GM18520 (cell line): ENCODE data around the gene AUH.

Experiments
- ATAC-seq: cut with Tn5 transposase; IDR thresholded peaks from one replicate; pipeline ENCODE4 v1.9.1; 2021; ENCODE audit not compliant: unreplicated experiment

AUH gene

GRCh38 chr9:91340395-91340967, 21.2 kb downstream of the AUH start:
- no peak for ATAC-seq

DNA sequence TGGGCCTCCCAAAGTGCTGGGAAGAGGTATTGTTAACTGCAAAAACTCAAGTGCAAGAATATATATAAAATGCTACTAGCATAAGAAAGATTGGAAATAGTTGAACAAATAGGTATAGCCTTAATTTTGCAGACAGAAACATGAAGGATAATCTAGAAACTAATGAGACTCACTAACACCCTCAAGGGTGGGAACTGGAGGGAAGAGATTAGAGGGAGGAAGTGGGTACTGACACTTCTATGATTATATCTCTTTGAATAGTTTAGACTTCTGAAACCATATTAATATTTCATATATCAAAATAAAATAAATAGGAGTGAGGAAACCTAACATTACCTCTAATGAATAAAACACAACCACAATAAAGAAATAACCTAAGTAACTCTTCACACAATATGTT, 23.0 kb downstream of the AUH start:
- no peak for ATAC-seq

- ATAC-seq: no peak
Observed at GRCh38 chr9:91336786-91337185, 24.9 kb downstream of the AUH start.

GRCh38 chr9:91334053-91334452, 27.7 kb downstream of the AUH start:
- no peak for ATAC-seq

DNA sequence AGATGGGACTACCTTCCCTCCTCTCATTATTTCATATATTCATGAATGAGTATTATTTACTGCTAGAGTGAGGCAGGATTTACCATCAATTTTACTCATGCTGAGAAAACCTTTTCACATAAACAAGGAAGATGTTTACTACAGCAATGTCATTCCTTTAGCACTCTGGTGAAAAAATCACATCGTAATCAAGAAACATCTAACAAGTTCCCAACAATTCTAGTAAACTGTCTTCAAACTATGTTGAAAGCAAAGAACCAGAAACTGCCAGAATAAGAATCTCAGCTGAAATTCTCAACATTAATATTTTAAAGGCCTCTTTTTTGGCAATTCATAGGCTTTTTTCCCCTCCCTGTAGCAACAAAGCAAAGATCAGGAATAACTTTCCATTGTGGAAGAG, 28.2 kb downstream of the AUH start:
- no peak for ATAC-seq

DNA sequence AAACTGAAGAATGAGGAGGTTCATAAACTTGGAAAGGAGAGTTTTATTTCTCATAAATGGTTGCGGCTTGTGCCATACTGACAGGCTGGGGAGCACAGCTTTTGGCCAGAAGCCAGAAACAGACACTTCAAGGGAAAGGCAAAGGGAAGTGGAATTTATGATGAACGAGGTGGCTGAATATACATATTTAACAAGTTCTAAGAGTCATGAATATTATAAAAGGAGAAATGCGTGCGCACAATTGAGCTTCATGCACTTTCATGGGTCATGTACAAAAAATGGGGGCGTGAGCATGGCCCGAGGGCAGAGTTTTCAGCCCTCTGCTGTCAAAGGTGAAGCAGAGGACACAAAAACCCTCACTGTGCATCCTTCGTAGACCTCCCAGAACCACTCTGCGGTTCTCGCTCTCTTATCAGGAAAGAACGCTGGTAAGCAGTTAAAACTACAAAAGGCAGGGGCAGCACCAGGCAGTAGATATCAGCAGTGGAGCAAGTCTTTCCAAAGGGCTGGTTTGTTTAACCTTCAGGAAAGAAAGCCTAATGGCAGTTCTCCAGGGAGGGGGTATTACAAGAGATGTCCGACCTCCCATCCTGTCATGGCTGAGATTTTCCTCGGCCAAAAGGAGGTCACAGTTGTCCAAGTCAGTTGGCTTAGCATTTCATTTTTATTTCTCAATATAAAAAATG, 29.0 kb downstream of the AUH start:
- ATAC-seq: no peak

DNA sequence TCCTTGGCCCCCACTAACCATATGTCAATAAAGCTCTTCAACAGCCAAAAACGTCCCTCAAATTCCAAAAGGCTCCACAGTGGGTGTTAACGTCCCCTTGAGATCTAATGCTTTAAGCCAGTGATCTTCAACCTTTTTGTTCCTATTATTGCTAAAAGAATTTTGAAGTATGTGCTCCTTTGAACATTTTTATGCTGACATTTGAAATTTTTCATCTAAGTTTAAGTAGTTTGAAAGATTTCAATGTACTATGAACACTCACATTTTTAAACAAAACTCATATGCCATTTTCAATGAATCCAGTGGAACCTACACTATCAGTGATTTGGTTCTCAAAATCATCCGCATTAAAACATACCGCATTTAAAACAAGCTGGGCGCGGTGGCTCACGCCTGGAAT, 29.9 kb downstream of the AUH start:
- no peak for ATAC-seq

DNA sequence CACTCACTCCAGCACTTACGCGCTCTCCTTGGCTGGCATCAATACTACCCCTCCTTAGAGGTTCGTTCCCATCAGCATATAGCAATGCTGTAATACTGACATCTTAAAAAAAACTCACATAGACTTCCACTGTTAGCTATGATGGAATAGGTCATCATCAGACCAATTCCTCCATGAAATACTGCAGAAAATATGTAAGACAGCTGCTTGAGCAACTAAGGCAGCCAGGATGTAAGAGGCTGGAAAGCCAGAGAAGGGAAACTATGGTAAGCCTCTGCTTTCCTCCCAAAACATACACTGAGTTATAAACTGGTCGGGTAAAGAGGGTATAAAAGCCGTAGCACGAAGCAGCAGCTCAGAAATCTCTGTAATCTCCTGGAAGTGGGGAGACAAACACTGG, 33.5 kb downstream of the AUH start:
- no peak for ATAC-seq

DNA sequence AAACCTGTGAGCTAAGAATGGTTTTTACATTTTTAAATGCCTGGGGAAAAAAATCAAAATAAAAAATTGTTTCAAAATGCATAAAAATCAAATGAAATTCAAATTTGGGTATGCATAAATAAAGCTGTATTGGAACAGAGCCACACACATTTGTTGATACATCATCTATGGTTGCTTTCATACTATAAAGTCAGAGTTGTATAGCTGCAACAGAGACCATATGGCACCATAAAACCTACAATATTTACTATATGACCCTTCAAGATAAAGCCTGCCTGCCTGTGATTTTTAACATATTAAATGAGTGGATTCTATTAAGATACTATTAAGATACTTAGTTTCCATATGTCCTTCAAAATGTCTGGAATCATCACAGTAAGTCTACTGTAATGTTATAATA, 40.0 kb downstream of the AUH start:
- ATAC-seq: no peak

- ATAC-seq: no peak
Observed at GRCh38 chr9:91320299-91320698, 41.4 kb downstream of the AUH start.

DNA sequence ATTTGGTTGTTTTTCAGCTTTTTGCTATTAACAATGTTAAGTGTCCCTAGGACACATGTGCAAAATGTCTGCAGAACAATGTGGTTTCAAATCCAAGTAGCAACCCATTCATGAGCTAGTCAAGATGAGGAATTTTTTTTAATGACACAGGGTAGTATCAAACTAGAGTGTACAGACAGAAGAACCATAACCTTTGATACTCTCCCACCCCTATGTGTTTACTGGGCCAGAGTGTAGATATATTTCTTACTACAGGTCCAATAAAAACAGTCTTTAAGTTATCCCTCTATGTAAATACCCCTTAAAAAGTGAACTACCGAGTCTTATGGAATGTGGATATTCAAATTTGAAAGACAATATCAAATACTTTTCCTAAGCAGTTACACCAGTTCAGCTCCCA, 45.6 kb downstream of the AUH start:
- no peak for ATAC-seq

DNA sequence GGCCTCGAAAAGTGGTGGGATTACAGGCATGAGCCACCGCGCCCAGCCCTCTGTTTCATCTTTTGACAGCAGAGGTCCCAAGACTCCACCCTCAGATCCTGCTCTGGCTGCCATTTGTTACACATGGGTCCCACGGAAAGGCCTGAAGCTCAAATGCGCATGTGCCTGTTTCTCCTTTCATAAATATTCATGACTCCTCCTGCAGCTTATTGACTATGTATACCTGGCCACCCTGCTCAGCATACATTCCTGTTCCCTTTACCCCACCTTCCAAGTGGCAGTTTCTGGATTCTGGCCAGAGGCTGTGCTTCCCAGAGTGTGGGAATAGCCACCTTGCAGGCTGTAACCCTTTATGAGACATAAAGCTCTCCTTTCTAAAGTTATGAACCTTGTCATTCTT, 46.5 kb downstream of the AUH start:
- ATAC-seq: no peak

- no peak for ATAC-seq
Observed at GRCh38 chr9:91312717-91313325, 48.9 kb downstream of the AUH start.

DNA sequence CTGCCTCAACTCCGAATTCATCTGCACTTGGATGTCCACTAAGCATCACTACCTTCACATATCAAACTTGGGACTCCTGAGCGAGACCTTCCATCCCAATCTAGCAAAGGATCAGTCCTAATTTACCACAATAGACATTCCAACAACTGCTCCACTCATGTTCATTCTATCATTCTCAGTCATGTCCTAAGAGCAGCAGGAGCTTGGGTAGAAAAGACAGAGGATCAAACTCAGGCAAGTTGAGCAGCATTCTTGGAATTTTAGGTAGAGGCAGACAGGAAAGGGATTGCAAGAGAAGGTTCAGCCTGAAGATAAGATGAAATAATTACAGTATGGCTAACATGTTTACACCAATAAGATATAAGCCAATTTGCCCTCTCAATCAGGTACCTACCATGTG, 51.7 kb downstream of the AUH start:
- no peak for ATAC-seq

GRCh38 chr9:91308191-91308590, 53.5 kb downstream of the AUH start:
- ATAC-seq: no peak

DNA sequence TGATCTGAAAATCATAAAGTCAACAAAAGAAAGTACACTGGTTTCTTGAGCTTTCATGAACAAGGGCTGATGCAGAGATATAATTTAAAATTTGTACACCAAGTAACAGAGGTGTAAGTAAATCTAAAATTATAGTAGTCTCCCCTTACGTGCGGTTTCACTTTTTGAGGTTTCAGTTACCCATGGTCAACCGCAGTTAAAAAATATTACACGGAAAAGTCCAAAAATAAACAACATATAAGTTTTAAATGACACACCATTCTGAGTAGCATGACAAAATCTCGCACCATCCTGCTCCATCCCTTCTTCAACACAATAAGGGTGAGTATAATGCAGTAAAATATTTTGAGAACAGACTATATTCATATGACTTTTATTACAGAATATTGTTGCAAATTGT, 54.4 kb downstream of the AUH start:
- ATAC-seq: no peak

GRCh38 chr9:91306296-91306630, 55.5 kb downstream of the AUH start:
- ATAC-seq: no peak

DNA sequence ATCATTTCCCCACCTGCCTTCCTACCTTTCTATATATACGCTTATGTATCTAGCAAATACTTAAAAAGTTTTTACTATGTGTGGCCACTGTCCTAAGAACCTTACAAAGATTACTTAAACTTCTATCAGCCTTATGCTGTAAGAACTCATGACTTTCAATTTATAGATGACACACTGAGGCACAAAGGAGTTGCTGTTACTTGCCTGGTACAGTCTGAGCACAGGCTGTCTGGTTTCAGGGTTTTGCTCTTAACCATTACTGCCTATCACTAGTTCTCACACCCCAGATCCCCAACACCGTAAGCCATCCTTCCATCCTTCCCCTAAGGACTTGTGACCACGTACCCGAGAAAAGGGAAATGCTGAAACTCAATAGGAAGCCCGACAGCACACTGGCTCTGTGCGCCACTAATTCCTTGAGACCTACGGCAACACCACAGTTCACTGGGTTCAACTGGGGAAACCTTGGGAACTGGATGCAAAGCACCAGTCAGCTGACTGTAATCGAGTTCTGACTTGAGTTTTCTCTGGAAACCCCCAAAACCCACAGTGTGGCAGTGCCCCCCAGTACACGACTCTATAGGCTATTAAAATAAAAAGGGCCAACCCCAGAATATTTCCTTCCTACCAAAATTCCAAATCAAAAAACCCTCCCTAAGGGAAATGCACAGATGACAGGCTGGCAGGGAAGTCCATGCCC, 56.0 kb downstream of the AUH start:
- ATAC-seq: no peak

GRCh38 chr9:91303741-91304415, 57.8 kb downstream of the AUH start:
- ATAC-seq: no peak

DNA sequence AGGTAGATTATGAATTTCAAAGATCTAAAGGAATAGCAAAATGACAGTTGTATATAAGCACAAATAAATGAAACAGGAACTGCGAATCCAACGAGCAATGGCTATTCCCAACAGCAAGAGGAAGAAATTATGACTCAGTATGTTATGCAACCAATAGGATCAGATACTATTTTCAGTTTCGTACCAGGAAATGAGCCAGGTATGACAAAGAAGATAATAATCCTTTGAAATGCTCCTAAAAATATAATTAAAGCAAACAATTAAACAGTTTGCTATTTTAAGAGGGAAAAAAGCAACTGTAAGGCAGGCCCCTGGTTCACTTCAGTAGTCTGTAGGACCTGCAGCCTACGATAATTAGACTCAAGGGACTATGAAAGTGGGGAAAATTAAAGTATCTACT, 58.9 kb downstream of the AUH start:
- ATAC-seq: no peak

DNA sequence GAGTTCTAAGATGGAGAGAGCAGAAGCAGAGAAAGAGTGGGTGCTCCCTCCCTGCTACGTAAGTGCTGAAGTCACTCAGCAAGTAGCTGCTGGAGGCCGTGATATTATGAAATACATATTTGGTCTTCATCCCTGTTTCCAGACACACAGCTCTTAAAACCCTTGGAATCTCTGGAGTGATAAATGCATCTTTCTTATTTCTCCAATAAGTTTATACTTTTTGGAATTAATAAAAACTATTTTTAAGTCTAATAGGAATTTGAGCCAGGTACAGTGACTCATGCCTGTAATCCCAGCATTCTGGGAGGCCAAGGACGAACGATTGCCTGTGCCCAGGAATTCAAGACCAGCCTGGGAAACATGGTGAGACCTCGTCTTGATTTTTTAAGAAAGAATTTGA, 60.6 kb downstream of the AUH start:
- no peak for ATAC-seq

GRCh38 chr9:91298311-91298710, 63.4 kb downstream of the AUH start:
- ATAC-seq: no peak
